HFF-Myc (cell line): ENCODE results near the gene SGTB.
"Not testable (repeated sequence)": the region's sequence is repeated elsewhere in the genome, so short reads cannot be mapped to it uniquely, and the experiment has no call there.

Experiments
- DNase-seq: peaks from one replicate; pipeline ENCODE4 v3.0.0-alpha.2; 2011; ENCODE audit warnings: low read depth; ENCODE audit errors: extremely low read depth
- H3K4me3 ChIP-seq: replicated peaks from 2 replicates; pipeline ENCODE4 v1.5.1; 2011; ENCODE audit warnings: low read depth, mild to moderate bottlenecking, control low read depth, low read length
- CTCF ChIP-seq: IDR thresholded peaks from 2 replicates; pipeline ENCODE4 v1.5.1; 2012; ENCODE audit warnings: mild to moderate bottlenecking, low read depth, low read length, control low read depth; ENCODE audit errors: missing control alignments

The SGTB gene

GRCh38 chr5:65623482-65623881 lies 98.4 kb downstream of the SGTB start:
- DNase-seq, result no peak
- peak overlapping the region; percentile 72 for H3K4me3 ChIP-seq
- TF ChIP-seq CTCF, result no peak

GRCh38 chr5:65621961-65622360 lies 99.9 kb downstream of the SGTB start:
- not testable (repeated sequence) for DNase-seq, H3K4me3 ChIP-seq

- no peak for TF ChIP-seq CTCF
- DNase-seq, result no peak
- no peak overlapping the region for H3K4me3 ChIP-seq
Measured at GRCh38 chr5:65620021-65620420, 101.9 kb downstream of the SGTB start.
